HG03571 (cell line): ENCODE results near the gene SH2D2A.

Source experiments
- ATAC-seq: cut with Tn5 transposase; IDR thresholded peaks from one replicate; pipeline ENCODE4 v1.9.1; 2021; ENCODE audit not compliant: unreplicated experiment

The SH2D2A gene

GRCh38 chr1:156805766-156806511, 10.7 kb downstream of the SH2D2A start:
- no peak for ATAC-seq

DNA sequence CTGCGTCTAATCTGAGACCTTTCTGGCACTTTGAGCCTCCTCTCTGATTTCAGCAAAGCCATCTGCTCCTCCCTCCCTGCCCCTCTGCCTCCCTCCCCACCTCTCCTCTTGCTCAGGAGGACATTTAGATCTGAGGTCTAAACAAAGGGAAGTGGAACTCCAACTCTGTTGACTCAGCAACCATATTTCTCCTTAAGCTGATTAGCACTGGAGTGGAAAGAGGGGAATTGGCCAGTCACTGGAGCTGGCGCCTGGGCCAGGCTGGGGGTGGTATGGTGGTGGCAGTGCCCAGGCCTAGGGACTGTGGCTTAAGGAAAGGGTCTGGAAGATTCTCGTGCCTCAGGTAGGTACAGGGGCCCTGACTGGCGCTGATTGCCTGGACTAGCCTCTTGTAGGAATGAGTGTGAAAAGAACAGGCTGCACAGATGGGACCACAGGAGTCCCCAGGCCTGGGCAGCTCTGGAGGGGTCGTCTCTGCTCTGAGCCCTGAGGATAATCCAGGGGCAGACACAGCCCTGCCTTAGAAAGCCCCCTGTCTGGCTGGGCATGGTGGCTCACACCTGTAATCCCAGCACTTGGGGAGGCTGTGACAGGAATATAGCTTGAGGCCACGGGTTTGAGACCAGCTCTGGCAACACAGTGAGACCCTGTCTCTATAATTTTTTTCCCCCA, 11.9 kb downstream of the SH2D2A start:
- ATAC-seq: no peak

DNA sequence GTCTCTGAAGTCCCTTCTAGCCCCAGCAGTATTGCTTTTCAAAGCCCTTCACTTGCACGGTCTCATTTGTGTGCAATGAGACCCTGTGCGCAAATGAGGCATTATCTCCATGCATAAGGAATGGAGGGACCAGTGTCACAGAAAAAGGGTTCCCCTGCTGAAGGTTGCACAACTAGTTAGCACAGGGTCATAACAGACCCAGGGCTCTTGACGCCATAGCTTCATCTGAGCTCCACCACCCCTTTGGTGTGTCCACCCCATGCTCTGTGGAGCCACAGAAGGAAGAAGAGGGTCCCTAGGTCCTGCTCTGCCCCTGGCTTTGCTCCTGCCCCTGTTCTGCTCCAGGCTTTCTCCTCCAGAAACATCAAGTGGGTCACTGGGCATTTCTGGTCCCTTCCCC, 12.6 kb downstream of the SH2D2A start:
- no peak for ATAC-seq

- no peak for ATAC-seq
These were observed 13.4 kb downstream of the SH2D2A start for GRCh38 chr1:156803086-156803851.

GRCh38 chr1:156802421-156802935, 14.2 kb downstream of the SH2D2A start:
- no peak for ATAC-seq

GRCh38 chr1:156801409-156802121, 15.1 kb downstream of the SH2D2A start:
- no peak for ATAC-seq

DNA sequence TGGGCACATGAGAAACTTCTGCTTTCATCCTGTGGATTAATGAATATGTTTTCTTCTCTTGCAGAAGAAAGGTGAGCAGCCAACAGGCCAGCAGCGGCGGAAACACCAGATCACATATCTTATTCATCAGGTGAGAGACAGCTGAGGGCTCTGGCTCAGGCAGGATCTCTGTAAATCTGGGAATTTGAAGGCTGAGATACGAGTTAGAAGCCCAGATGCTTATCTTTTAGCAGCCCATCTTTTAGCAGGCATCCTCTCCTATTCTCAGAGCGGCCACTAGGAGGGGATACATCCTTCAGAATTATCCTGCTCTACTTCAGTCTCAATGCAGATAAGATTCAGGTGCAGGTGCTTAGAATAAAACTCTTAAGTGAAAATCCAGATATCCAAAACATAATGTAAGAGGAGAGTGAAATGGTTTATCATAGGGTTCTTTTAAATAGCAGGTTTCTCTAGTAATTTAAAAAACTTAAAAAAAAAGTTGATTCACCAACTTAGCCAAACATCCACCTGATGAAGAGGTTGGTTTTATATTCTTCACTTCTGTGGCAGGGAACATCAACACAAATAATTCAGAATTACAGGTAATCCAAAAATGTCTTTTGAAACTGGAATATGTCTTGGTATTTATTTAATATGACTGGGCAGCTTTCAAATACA, 19.3 kb downstream of the SH2D2A start:
- ATAC-seq: no peak

GRCh38 chr1:156796340-156797097, 20.1 kb downstream of the SH2D2A start:
- ATAC-seq: no peak

DNA sequence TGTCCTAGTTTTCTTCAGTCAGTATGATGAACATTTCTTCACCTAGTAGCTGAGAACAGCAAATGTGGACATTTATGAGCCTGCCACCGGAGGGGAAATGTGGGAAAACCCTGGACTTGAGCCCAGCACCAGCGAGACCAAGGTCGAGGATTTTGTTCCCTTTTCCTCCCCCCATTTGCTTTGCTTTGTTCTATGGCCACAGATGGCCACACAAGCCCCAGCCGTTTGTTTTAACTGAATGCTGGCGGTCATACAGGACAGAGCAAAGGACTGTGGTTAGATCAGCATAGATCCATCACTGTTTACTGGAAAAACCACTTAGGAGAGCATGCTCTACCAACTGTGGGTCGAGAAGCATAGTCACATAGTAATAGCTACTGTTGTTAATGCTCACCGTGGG, 20.9 kb downstream of the SH2D2A start:
- no peak for ATAC-seq

- ATAC-seq: no peak
These were observed 21.3 kb downstream of the SH2D2A start for GRCh38 chr1:156795374-156795733.

DNA sequence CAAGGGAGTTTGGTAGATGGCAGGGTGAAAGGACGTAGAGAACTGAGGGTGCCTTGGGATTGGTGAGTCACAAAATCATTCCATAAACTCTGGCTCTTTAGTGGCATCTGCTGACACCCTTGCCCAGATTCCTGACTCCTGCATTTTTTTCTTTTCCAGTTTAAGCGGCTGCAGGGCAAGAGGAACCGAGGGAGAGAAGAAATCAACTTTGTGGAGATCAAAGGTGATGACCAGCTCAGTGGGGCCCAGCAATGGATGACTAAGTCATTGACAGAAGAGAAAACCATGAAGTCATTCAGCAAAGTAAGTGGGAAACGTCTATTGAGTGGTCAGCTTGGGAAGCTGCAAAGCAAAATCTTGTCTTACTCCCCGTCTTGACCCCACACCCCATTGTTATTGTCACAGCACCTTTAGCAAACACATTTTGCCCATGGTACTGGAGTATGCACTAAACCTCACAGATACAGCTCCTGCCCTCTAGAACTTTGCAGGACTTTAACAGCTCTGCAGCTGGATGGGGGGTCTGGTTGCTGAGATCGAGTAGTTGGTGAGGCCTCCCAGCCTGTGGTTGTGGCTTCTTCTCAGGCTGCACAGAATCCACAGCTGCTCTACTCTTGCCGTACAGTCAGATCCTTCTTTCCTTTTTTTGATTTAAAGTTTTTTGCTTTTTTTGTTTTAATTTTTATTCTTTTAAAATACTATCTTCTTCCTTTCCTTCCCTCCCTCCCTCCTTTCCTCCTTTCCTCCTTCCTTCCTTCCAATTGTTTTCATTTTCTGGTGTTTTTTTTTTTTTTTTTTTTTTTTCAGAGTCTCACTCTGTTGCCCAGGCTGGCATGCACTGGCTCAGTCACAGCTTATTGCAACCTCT, 21.9 kb downstream of the SH2D2A start:
- ATAC-seq: no peak

DNA sequence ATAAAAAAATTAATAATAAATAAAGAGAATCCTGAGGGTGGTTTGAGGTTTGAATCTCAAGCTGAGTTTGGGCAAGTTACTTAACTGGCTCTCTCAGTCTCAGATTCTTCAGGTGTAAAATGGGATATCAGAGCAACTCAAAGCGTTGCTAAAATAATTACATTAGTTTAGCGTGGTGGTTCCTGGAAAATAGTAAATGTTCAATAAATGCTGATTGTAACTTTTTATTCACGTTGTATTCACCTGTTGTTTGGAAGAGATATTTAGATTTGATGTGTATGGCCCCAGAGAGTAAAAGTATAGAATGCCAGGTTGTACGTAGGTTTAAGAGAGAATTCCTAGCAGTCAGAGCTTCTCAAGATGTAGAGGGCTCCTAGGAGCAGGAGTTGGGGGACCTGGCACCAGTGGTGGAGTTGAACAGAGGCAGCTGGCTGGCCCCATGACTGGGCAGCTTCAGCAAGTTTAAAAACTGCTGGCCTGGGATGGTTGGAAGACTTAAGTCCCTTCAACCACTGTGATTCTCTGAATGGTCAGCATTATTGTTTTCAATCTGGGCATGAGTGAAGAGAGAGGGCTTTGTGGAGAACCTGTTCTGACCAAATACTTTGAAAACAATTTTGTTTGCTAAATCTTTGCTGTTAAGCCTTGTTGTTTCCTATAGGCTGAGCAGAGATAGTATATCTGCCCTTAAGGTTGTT, 26.9 kb downstream of the SH2D2A start:
- no peak for ATAC-seq

- ATAC-seq: no peak
These were observed 28.5 kb downstream of the SH2D2A start for GRCh38 chr1:156788136-156788535.

GRCh38 chr1:156786640-156787039, 30.0 kb downstream of the SH2D2A start:
- ATAC-seq: no peak

DNA sequence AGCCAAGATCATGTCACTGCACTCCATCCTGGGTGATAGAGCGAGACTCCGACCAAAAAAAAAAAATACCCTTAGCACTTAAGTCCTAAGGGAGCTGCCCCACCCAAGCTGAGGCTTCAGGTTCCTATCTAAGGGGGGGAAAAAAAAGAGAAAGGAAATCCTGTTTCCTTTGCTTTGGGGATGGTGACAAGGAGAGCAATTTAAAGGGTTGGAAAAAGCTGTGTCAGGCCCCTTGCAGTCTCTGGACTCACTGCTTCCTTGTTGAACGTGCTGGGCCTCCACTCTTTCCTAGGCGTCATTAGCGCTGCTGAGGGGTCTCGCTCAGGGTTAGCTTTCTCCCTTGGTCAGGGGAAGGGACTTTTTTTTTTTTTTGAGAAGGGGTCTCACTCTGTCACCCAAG, 31.2 kb downstream of the SH2D2A start:
- ATAC-seq: no peak

DNA sequence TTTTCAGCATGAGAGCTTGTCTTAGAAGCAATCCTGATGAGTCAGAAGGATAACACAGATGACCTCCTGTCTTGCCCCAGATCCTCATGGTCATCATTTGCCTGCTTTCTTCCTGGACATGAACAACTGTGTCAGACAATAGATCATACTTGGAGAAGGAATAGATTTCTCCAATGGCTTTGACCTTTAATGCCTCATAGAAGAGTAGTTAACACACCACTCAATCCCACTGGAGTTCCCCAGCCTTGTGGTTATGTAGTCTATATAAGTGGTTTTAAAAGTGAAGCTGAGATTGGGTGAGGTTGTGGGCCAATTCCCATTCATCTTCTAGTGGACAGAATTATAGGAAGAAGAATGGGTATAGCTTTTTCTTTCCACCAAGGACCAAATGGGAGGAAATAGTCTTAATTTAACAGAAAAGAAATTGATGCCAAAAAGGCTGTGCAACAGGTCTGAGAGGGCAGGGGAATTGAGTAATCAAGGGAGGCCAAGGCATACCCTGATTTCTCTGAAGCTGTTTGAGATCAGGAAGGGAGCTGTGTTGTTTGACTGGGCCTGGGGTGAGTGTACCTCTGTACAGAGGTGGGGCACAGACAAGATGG, 35.0 kb downstream of the SH2D2A start:
- no peak for ATAC-seq

GRCh38 chr1:156777573-156777972, 39.1 kb downstream of the SH2D2A start:
- no peak for ATAC-seq

DNA sequence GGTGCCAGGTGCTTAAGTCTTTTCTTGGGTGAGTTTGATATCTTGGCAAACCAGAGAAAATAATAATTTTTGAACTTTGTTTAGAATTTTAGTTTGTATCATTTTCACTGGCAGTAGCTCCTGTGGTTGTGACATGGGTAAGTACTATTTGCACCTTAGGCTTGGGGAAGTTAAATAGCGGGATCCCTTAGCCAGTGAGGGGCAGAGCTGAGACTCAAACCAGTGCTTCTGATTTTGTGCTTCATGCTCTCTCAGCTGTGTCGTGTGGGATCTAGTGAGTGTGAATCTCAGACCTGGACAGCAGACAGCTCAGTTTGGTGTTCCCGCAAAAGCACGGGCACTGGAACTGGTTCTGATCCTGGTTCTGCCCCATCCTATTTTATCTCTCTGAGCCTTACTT, 39.7 kb downstream of the SH2D2A start:
- ATAC-seq: no peak
